SK-N-SH treated with all-trans-retinoic acid at 6 μM for 48 hours (cell line): ENCODE data around the gene GLRX5.

ENCODE experiments used
- ATAC-seq: fragments of 200-7000 bp; cut with Tn5 transposase; 3 replicates; pipeline ENCODE4 v1.9.1; 2020; ENCODE audit warnings: mild to moderate bottlenecking, moderate library complexity
- ARNTL ChIP-seq: fragments of 450-650 bp; formaldehyde crosslinking; IDR thresholded peaks from 2 replicates; pipeline ENCODE4 v1.5.0; 2020; ENCODE audit warnings: low read depth, mild to moderate bottlenecking, moderate library complexity, borderline replicate concordance
- BACH2 ChIP-seq: fragments of 250-450 bp; sonication (Bioruptor Pico); IDR thresholded peaks from 2 replicates; pipeline ENCODE4 v1.9.0; 2021; ENCODE audit warnings: mild to moderate bottlenecking, borderline replicate concordance
- CSDC2 ChIP-seq: fragments of 250-450 bp; sonication (Bioruptor Pico); IDR thresholded peaks from 2 replicates; pipeline ENCODE4 v1.5.0; 2020; ENCODE audit warnings: mild to moderate bottlenecking, moderate library complexity
- ESRRG ChIP-seq: fragments of 250-450 bp; sonication (Bioruptor Pico); IDR thresholded peaks from 2 replicates; pipeline ENCODE4 v1.6.1; 2021; ENCODE audit warnings: mild to moderate bottlenecking
- GLIS3 ChIP-seq: fragments of 250-450 bp; sonication (Bioruptor Pico); IDR thresholded peaks from 2 replicates; pipeline ENCODE4 v1.5.0; 2020; ENCODE audit warnings: mild to moderate bottlenecking, moderate library complexity
- ISL1 ChIP-seq: fragments of 250-450 bp; sonication (Bioruptor Pico); IDR thresholded peaks from 2 replicates; pipeline ENCODE4 v2.1.2; 2022; ENCODE audit warnings: mild to moderate bottlenecking, moderate library complexity
- OSR1 ChIP-seq: fragments of 250-450 bp; sonication (Bioruptor Pico); IDR thresholded peaks from 2 replicates; pipeline ENCODE4 v1.8.0; 2022; ENCODE audit warnings: moderate library complexity, mild to moderate bottlenecking, inconsistent platforms
- PPARA ChIP-seq: fragments of 250-450 bp; sonication (Bioruptor Pico); IDR thresholded peaks from 2 replicates; pipeline ENCODE4 v1.5.0; 2020; ENCODE audit warnings: mild to moderate bottlenecking, borderline replicate concordance
- SNAI2 ChIP-seq: fragments of 250-450 bp; sonication (Bioruptor Pico); IDR thresholded peaks from 2 replicates; pipeline ENCODE4 v1.5.0; 2020; ENCODE audit warnings: mild to moderate bottlenecking, moderate library complexity
- TOX ChIP-seq: fragments of 250-450 bp; sonication (Bioruptor Pico); IDR thresholded peaks from 2 replicates; pipeline ENCODE4 v1.8.0; 2021; ENCODE audit warnings: mild to moderate bottlenecking, moderate library complexity, borderline replicate concordance
- ZC3H10 ChIP-seq: fragments of 250-450 bp; sonication (Bioruptor Pico); IDR thresholded peaks from 2 replicates; pipeline ENCODE4 v1.5.1; 2021; ENCODE audit warnings: mild to moderate bottlenecking, moderate library complexity
- ZFP3 ChIP-seq: fragments of 250-450 bp; sonication (Bioruptor Pico); IDR thresholded peaks from 2 replicates; pipeline ENCODE4 v1.5.0; 2020; ENCODE audit warnings: mild to moderate bottlenecking, moderate library complexity
- ZFP30 ChIP-seq: fragments of 450-650 bp; formaldehyde crosslinking; IDR thresholded peaks from 2 replicates; pipeline ENCODE4 v1.5.0; 2022; ENCODE audit warnings: mild to moderate bottlenecking, moderate library complexity
- ZNF565 ChIP-seq: fragments of 450-650 bp; formaldehyde crosslinking; conservative IDR thresholded peaks from 2 replicates; pipeline ENCODE4 v1.5.0; 2020; ENCODE audit warnings: low read depth, mild to moderate bottlenecking, moderate library complexity
- ZNF70 ChIP-seq: fragments of 450-650 bp; formaldehyde crosslinking; IDR thresholded peaks from 2 replicates; pipeline ENCODE4 v1.5.0; 2020; ENCODE audit warnings: mild to moderate bottlenecking, moderate library complexity
- ZNF8 ChIP-seq: fragments of 450-650 bp; formaldehyde crosslinking; IDR thresholded peaks from 2 replicates; pipeline ENCODE4 v1.5.0; 2020; ENCODE audit warnings: mild to moderate bottlenecking, moderate library complexity
- TF ChIP-seq, protein P1 (sequence below): fragments of 250-450 bp; sonication (Bioruptor Pico); IDR thresholded peaks from 2 replicates; pipeline ENCODE4 v1.5.1; 2021; ENCODE audit warnings: mild to moderate bottlenecking, moderate library complexity
- TF ChIP-seq, protein P2 (sequence below): fragments of 250-450 bp; sonication (Bioruptor Pico); IDR thresholded peaks from 2 replicates; pipeline ENCODE4 v1.5.1; 2020; ENCODE audit warnings: low read depth, mild to moderate bottlenecking, moderate library complexity
- TF ChIP-seq, protein P3 (sequence below): fragments of 250-450 bp; sonication (Bioruptor Pico); IDR thresholded peaks from 2 replicates; pipeline ENCODE4 v1.8.0; 2021; ENCODE audit warnings: low read depth, mild to moderate bottlenecking, moderate library complexity, borderline replicate concordance
- TF ChIP-seq, protein P4 (sequence below): fragments of 250-450 bp; sonication (Bioruptor Pico); IDR thresholded peaks from 2 replicates; pipeline ENCODE4 v1.8.0; 2020; ENCODE audit warnings: mild to moderate bottlenecking, moderate library complexity, borderline replicate concordance
- TF ChIP-seq, protein P5 (sequence below): fragments of 250-450 bp; sonication (Bioruptor Pico); IDR thresholded peaks from 2 replicates; pipeline ENCODE4 v1.5.0; 2020; ENCODE audit warnings: mild to moderate bottlenecking, moderate library complexity

The GLRX5 gene

DNA sequence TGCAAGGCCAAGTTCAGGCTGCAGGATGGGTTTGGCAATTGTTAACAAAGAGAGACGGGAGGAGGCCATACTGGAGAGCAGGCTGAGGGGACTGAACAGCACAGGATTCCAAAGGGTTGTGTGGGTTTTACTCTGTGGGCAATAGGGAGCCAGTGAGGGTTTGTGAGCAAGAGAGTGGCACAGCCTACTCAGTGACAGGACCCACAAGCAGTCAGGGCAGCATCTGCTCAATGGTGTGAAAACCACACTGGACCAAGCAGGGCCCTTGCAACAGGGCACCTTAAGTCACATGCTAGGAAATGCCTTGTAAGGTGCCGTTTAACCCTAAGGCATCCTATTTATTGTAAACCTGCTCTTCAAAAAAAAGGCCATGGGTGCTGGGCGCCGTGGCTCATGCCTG, 40.4 kb upstream of the GLRX5 start:
- TF ChIP-seq CSDC2 (CRISPR knock-in tag) = no peak
- TF ChIP-seq, protein P1, sequence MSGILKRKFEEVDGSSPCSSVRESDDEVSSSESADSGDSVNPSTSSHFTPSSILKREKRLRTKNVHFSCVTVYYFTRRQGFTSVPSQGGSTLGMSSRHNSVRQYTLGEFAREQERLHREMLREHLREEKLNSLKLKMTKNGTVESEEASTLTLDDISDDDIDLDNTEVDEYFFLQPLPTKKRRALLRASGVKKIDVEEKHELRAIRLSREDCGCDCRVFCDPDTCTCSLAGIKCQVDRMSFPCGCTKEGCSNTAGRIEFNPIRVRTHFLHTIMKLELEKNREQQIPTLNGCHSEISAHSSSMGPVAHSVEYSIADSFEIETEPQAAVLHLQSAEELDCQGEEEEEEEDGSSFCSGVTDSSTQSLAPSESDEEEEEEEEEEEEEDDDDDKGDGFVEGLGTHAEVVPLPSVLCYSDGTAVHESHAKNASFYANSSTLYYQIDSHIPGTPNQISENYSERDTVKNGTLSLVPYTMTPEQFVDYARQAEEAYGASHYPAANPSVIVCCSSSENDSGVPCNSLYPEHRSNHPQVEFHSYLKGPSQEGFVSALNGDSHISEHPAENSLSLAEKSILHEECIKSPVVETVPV = no peak
- no peak for TF ChIP-seq OSR1
- TF ChIP-seq ZFP3 (CRISPR knock-in tag) = no peak
- TF ChIP-seq ESRRG (CRISPR knock-in tag) = no peak
- TF ChIP-seq, protein P2, sequence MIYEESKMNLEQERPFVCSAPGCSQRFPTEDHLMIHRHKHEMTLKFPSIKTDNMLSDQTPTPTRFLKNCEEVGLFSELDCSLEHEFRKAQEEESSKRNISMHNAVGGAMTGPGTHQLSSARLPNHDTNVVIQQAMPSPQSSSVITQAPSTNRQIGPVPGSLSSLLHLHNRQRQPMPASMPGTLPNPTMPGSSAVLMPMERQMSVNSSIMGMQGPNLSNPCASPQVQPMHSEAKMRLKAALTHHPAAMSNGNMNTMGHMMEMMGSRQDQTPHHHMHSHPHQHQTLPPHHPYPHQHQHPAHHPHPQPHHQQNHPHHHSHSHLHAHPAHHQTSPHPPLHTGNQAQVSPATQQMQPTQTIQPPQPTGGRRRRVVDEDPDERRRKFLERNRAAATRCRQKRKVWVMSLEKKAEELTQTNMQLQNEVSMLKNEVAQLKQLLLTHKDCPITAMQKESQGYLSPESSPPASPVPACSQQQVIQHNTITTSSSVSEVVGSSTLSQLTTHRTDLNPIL = no peak
- TF ChIP-seq ZNF8 (CRISPR knock-in tag) = no peak
- no peak for TF ChIP-seq ZNF70 (CRISPR knock-in tag)
- TF ChIP-seq BACH2 (CRISPR knock-in tag) = no peak
- TF ChIP-seq ZFP30 = no peak
- TF ChIP-seq ZC3H10 (CRISPR knock-in tag) = no peak
- no peak for TF ChIP-seq ARNTL (CRISPR knock-in tag)
- TF ChIP-seq GLIS3 = no peak
- TF ChIP-seq SNAI2 (CRISPR knock-in tag) = no peak
- no peak for ATAC-seq

DNA sequence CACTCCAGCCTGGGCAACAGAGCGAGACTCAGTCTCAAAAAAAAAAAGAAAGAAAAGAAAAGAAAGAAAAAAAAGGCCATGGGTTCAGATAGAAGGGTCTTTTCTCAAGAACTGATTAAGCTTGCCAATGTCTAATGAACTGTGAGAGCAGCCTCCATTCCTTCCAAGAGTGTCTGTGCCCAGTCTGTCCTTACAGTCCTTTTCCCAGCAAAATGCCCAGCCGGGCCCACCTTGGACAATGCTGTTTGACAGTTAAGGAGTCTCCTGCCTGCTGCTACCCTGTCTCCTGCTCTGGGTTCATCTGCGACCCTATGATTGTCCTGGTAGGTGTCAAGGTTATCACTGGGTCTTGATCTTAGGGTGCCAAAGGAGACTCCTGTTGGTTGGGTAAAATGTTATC, 39.8 kb upstream of the GLRX5 start:
- TF ChIP-seq PPARA (CRISPR knock-in tag) (no peak), SNAI2 (CRISPR knock-in tag) (no peak), ZNF70 (CRISPR knock-in tag) (no peak), ESRRG (CRISPR knock-in tag) (no peak), ZC3H10 (CRISPR knock-in tag) (no peak), GLIS3 (no peak), ZFP3 (CRISPR knock-in tag) (no peak), BACH2 (CRISPR knock-in tag) (no peak), CSDC2 (CRISPR knock-in tag) (no peak), ZNF8 (CRISPR knock-in tag) (no peak), OSR1 (no peak), ISL1 (CRISPR knock-in tag) (no peak), TOX (CRISPR knock-in tag) (no peak), ARNTL (CRISPR knock-in tag) (no peak), ZNF565 (CRISPR knock-in tag) (no peak)
- TF ChIP-seq, protein P3, sequence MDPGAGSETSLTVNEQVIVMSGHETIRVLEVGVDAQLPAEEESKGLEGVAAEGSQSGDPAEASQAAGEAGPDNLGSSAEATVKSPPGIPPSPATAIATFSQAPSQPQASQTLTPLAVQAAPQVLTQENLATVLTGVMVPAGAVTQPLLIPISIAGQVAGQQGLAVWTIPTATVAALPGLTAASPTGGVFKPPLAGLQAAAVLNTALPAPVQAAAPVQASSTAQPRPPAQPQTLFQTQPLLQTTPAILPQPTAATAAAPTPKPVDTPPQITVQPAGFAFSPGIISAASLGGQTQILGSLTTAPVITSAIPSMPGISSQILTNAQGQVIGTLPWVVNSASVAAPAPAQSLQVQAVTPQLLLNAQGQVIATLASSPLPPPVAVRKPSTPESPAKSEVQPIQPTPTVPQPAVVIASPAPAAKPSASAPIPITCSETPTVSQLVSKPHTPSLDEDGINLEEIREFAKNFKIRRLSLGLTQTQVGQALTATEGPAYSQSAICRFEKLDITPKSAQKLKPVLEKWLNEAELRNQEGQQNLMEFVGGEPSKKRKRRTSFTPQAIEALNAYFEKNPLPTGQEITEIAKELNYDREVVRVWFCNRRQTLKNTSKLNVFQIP (CRISPR knock-in tag) = no peak
- TF ChIP-seq, protein P2 = no peak
- TF ChIP-seq, protein P4, sequence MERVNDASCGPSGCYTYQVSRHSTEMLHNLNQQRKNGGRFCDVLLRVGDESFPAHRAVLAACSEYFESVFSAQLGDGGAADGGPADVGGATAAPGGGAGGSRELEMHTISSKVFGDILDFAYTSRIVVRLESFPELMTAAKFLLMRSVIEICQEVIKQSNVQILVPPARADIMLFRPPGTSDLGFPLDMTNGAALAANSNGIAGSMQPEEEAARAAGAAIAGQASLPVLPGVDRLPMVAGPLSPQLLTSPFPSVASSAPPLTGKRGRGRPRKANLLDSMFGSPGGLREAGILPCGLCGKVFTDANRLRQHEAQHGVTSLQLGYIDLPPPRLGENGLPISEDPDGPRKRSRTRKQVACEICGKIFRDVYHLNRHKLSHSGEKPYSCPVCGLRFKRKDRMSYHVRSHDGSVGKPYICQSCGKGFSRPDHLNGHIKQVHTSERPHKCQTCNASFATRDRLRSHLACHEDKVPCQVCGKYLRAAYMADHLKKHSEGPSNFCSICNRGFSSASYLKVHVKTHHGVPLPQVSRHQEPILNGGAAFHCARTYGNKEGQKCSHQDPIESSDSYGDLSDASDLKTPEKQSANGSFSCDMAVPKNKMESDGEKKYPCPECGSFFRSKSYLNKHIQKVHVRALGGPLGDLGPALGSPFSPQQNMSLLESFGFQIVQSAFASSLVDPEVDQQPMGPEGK (CRISPR knock-in tag) = no peak
- TF ChIP-seq, protein P1 = no peak
- TF ChIP-seq, protein P5, sequence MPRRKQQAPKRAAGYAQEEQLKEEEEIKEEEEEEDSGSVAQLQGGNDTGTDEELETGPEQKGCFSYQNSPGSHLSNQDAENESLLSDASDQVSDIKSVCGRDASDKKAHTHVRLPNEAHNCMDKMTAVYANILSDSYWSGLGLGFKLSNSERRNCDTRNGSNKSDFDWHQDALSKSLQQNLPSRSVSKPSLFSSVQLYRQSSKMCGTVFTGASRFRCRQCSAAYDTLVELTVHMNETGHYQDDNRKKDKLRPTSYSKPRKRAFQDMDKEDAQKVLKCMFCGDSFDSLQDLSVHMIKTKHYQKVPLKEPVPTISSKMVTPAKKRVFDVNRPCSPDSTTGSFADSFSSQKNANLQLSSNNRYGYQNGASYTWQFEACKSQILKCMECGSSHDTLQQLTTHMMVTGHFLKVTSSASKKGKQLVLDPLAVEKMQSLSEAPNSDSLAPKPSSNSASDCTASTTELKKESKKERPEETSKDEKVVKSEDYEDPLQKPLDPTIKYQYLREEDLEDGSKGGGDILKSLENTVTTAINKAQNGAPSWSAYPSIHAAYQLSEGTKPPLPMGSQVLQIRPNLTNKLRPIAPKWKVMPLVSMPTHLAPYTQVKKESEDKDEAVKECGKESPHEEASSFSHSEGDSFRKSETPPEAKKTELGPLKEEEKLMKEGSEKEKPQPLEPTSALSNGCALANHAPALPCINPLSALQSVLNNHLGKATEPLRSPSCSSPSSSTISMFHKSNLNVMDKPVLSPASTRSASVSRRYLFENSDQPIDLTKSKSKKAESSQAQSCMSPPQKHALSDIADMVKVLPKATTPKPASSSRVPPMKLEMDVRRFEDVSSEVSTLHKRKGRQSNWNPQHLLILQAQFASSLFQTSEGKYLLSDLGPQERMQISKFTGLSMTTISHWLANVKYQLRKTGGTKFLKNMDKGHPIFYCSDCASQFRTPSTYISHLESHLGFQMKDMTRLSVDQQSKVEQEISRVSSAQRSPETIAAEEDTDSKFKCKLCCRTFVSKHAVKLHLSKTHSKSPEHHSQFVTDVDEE (CRISPR knock-in tag) = no peak
- ATAC-seq = no peak
